ENCODE results near the gene LIME1.

LIME1 gene

DNA sequence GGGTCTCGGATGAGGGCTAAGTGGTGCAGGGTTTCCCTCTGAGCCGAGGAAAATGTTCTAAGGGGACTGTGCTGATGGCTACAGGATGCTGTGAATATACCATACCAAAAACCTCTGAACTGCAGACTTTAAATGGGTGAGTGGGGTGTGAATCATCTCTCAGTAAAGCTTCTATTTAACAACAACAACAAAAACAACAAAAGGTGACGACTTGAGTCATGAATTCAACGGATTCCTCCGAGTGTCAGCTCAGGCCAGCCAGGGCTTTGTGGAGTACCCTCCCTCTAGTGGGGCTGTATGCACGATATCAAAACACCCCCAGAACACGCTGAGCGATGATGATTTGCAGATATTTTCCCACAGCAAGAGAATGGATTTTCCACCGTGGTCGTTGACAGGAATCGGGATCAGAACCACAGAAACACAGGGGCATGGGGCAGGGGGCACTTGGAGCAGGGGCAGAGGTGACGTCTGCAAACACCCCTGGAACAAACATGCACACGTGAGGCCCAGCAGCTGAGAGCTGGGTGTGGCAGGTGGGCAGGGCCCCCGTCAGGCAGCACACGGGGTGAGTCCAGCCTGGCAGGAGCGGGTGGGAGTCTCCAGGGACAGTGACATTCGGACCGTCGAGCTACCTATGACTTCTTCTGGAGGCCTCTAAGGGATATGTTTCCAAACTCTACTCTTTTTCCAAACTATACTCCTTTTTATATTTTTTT is 41.7 kb downstream of the LIME1 start:
- intact Hi-C loops (cut with DNase I), result no loop called here
- no peak for DNase-seq

DNA sequence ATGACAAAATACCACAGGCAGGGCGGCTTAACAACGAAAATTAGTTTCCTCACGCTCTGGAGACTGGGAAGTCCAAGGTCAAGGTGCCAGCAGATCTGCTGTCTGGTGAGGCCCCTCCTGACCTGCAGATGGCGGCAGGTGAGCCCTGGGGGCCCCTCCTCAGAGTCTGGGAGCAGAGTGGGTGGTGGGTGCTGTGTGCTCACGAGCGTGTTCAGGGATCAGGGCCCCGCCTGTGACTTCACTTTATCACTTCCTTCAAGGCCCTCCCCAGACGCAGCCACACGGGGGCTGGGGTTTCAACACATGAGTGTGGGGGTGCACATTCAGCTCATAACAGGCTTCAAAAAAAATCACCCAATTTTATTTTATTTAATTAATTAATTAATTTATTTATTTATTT is 42.4 kb downstream of the LIME1 start:
- DNase-seq, result no peak
- intact Hi-C loops (cut with DNase I), result no loop called here

DNA sequence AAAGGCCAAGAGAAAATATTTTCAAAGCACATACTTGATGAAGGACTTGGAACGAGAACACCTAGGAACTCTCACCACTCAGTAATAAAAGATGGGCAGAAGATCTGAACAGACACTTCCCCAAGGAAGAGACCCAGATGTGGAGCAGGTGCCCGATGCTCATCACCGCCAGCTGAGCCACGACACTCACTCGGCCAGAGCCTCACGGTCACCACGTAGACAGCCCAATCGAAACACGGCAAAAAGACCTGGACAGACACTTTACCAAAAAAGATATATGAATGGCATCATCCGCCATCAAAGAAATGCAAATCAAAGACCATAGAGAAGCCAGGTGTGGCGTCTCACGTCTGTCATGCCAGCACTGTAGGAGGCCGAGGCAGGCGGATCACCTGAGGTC is 44.7 kb downstream of the LIME1 start:
- intact Hi-C loops (cut with DNase I), result no loop called here
- DNase-seq, result no peak

DNA sequence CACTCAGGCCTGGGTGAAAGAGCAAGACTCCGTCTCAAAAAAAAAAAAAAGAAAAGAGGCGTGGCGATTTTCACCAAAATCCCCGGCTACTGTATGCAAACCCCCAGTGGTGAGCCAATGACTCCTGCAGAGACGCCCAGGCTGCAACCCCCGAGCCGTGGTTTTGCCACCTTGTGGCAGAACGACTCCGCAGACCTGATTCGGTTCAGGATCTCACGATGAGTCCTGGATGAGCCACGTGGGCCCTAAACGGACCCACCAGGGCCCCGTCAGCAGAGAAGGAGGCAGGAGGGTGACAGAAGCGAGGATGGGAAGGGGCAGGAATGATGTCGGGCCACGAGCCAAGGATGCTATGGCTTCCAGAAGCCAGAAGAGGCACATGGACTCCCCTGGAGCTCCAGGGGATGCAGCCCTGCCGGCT is 45.6 kb downstream of the LIME1 start:
- DNase-seq, result no peak
- intact Hi-C loops (cut with DNase I), result no loop called here

DNA sequence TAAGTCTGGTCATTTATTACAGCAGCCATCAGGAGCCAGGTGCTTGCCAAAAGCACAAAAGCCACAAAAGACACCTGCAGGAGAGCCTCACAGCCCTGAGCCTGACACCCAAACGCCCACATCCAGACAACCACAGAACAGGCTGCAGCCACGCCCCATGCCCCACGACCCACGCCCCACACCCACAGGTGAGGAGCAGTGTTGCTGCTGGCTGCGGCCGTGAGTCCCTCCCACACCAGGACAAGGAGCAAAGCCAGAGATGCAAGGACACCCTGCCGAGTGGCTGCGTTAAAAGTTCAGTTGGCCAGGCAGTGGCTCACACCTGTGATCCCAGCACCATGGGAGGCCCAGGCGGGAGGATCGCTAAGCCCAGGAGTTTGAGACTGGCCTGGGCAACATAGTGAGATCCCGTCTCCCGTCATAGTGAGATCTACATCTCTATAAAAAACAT is 46.1 kb downstream of the LIME1 start:
- DNase-seq, result no peak
- intact Hi-C loops (cut with DNase I), result no loop called here

DNA sequence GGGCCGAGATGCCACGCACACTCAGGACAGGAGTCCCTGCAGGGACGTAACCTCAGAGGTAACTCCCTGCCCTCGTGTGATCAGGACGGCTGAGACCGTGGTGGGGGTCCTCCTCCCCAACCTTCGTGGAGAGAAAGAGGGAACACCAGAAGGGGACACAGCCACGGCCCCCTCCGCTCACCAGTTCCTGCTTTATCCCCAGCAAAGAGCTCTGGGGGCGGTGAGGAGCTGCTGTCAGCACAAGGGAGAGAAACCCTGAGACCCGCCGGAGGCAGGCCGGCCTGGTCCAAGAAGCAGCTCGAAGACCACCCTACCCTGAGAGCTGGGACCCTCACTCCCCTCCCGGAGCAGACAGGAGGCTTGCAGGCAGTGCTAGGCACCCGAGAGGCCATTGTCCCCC is 47.5 kb downstream of the LIME1 start:
- DNase-seq, result no peak
- intact Hi-C loops (cut with DNase I), result no loop called here

DNA sequence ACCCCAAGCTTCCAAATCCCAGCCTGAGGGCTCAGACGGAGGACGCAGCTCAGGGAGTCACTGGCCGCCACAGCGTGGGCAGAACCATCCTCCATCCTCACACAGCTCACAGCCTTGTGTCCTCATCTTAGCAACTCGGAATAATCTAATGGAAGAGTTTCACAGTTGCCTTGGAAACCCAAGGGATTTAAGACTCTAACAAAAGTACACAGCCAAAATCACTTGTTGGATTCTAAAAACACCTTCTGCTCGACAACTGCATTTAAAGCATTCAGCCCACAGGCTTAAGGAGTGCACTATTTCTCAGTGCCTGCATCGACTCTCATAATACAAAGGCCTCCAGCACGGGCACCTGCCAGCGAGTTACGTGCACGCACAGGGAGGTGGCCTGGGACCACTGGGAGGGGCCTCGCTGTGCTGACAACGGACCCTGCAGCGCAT is 49.2 kb downstream of the LIME1 start:
- intact Hi-C loops (cut with DNase I), result loop anchor here (2.0 kb wide), 1 partner anchor 189 kb away; no protein-coding TSS in a partner anchor
- DNase-seq, result no peak

DNA sequence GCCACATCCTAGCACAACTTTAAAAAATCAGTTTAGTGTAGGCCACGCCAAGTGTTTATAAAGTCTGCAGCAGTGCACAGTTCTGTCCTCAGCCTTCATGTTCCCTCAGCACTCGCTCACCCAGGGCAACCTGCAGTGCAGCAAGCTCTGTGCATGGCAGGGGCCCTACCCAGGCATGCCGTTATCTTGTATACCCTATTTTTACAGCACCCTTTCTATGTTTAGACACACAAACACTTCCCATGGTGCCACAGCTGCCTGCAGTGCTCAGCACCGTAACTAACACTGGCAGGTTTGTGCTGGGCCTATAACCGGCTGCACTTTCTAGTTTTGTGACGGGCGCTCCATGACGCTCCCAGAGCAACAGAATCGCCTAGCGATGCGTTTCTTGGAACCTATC is 50.8 kb downstream of the LIME1 start:
- intact Hi-C loops (cut with DNase I), result loop anchor here (2.0 kb wide), 1 partner anchor 187 kb away; no protein-coding TSS in a partner anchor
- no peak for DNase-seq

DNA sequence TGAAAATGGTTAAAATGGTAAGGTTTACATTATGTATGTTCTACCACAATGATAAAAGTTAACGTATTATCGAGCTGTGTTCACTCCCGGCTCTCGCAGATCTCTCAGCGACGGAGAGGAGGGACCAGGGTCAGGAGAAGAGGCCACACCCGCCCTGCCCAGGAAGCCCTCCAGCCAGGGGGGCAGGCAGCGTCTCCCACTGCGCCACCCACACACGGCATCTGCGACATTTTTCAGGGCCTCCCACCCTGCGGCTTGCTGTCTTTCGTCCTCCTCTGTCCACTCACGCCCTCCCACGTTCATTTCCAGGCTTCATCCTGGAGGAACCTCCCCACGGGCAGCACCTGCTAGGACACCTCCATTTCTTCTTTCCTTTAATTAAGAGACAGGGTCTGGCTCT is 51.3 kb downstream of the LIME1 start:
- DNase-seq, result no peak
- intact Hi-C loops (cut with DNase I), result loop anchor here (2.0 kb wide), 1 partner anchor 187 kb away; no protein-coding TSS in a partner anchor
